ENCODE results near the gene PHF24. TPM values are rescaled to one million over a fixed set of nuclear protein-coding genes. Genes with fewer than 3 reads are reported as not detected.

PHF24 gene
- total RNA-seq, 1 experiment from 2014 or later = not detected

DNA sequence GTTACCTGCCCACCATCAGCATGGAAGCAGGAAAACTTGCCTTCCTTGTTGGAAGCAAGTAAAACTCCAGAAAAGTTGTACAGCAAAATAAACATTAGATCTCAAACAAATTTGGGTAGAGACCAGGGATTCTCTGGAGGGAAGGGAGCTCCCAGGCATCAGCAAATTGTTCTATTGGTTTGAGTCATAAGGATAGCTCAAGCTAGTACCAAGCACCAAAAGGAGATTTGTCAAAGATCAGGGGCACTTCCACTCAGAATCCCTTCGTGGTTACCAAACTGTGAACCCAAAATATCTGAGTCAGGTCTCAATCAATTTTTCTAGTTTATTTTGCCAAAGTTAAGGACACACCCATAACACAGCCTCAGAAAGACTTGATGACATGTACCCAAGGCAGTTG is 69.3 kb downstream of the PHF24 start:
- Histone ChIP-seq H3K4me3 (no peak overlapping the region), H3K27ac (no peak overlapping the region), H3K9me3 (replicated peaks) (no peaks in the 10 kb centered on the region), H3K36me3 (no peaks in the 10 kb centered on the region), H3K27me3 (replicated peaks) (no peaks in the 10 kb centered on the region), H3K4me1 (replicated peaks) (peaks cover 6% of the 10 kb centered on the region; the same call in 1 of the 2 replicates)
- no peak for DNase-seq (ENCODE audit: low read depth in 1 of 2, low spot score in 2 of 2)

DNA sequence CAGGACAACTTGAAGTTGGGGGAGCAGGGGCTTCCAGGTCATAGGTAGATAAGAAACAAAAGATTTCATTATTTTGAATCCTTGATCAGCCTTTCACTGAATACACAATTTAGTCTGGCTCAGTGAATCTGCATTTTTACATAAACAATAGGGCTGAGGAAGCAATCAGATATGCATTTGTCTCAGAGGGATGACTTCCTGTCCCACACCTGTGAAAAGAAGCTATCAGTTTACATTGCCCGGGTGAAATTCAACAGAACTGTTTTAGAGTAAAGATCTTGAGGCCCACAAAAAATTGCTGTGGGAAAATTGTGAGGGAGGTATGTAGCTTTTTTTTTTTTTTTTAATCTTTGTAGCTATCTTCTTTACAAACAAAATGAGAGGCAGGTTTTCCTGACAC is 69.8 kb downstream of the PHF24 start:
- no peak for DNase-seq (ENCODE audit: low read depth in 1 of 2, low spot score in 2 of 2)
- H3K27ac ChIP-seq = no peak overlapping the region
- no peaks in the 10 kb centered on the region for H3K36me3 ChIP-seq
- H3K4me1 ChIP-seq (replicated peaks) = peaks cover 6% of the 10 kb centered on the region; the same call in 1 of the 2 replicates
- H3K27me3 ChIP-seq (replicated peaks) = no peaks in the 10 kb centered on the region
- H3K4me3 ChIP-seq = no peak overlapping the region
- no peaks in the 10 kb centered on the region for H3K9me3 ChIP-seq (replicated peaks)

DNA sequence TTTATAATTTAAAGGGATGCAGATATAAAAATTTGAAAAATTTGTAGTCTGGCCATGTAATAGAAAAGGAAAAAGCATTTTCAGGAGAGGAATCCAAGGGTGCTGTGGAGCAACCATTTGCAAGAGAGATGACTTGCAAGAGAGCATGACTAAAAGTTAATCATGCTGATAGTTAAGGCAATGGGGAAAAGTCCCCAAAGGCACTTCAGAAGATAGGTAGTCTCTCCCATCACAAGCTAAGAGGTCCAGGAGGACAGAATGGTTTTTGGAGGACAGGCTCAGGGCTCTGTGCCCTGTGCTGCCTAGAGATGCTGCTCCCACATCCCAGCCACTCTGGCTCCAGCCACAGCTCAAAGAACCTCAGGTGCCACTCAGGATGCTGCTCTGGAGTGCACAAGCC is 70.3 kb downstream of the PHF24 start:
- H3K4me3 ChIP-seq = no peak overlapping the region
- H3K27ac ChIP-seq = no peak overlapping the region
- no peaks in the 10 kb centered on the region for H3K9me3 ChIP-seq (replicated peaks)
- DNase-seq (ENCODE audit: low read depth in 1 of 2, low spot score in 2 of 2) = no peak
- no peaks in the 10 kb centered on the region for H3K36me3 ChIP-seq
- H3K4me1 ChIP-seq (replicated peaks) = peaks cover 6% of the 10 kb centered on the region; the same call in 1 of the 2 replicates
- no peaks in the 10 kb centered on the region for H3K27me3 ChIP-seq (replicated peaks)

DNA sequence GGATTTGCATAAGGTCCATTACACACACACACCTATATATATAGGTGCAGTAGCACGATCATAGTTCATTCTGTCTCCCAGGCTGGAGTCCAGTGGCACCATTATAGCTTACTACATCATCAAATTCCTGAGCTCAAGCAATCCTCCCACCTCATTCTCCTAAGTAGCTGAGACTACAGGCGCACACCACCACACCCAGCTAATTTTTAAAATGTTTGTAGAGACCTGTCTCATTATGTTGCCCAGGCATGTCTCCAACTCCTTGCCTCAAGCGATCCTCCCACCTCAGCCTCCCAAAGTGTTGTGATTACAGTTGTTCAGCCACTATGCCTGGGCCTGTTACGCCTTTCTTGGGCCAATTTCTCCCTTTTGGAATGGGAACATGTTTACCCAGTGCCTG is 71.2 kb downstream of the PHF24 start:
- Histone ChIP-seq H3K27me3 (replicated peaks) (no peaks in the 10 kb centered on the region), H3K4me1 (replicated peaks) (peaks cover 6% of the 10 kb centered on the region; the same call in 1 of the 2 replicates)
- DNase-seq (ENCODE audit: low read depth in 1 of 2, low spot score in 2 of 2) = no peak

DNA sequence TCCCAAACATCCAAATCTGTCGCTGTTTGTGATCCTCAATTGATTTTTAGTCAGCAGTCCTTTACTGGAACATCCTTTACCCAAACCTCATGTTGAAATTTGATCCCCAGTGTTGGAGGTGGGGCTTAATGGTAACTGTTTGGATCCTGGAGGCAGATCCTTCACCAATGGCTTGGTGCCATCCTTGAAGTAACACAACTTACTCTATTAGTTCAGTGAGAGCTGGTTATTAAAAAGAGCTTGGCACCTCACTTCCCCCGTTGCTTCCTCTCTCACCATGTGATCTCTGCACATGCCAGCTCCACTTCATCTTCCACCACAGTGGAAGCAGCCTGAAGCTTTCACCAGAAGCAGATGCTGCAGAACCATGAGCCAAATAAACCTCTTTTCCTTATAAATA is 71.8 kb downstream of the PHF24 start:
- H3K27ac ChIP-seq = no peak overlapping the region
- no peak overlapping the region for H3K4me3 ChIP-seq
- no peak for DNase-seq (ENCODE audit: low read depth in 1 of 2, low spot score in 2 of 2)
- no peaks in the 10 kb centered on the region for H3K9me3 ChIP-seq (replicated peaks)
- H3K36me3 ChIP-seq = no peaks in the 10 kb centered on the region
- no peaks in the 10 kb centered on the region for H3K27me3 ChIP-seq (replicated peaks)
- H3K4me1 ChIP-seq (replicated peaks) = peaks cover 6% of the 10 kb centered on the region; the same call in 1 of the 2 replicates

More for the DNA sequence above, 71.2 kb downstream of the PHF24 start:
- no peaks in the 10 kb centered on the region for H3K36me3 ChIP-seq
- H3K9me3 ChIP-seq (replicated peaks) = no peaks in the 10 kb centered on the region
- H3K27ac ChIP-seq = no peak overlapping the region
- H3K4me3 ChIP-seq = no peak overlapping the region

Other genes with a start within 250 kb of the PHF24 start
- not detected in 2 replicates for gene CCL21, start 248.1 kb upstream of the PHF24 start, total RNA-seq (2014; rRNA removed; shearing (Covaris generic))
- 2.8 and 6.3 TPM in 2 replicates for gene DNAJB5, start 31.5 kb downstream of the PHF24 start, total RNA-seq (2014; rRNA removed; shearing (Covaris generic))
- 206 and 209 TPM in 2 replicates for gene VCP, start 114.3 kb downstream of the PHF24 start, total RNA-seq (2014; rRNA removed; shearing (Covaris generic))
- 22.8 and 26.1 TPM in 2 replicates for gene FANCG, start 121.7 kb downstream of the PHF24 start, total RNA-seq (2014; rRNA removed; shearing (Covaris generic))
- gene PIGO, start 138.3 kb downstream of the PHF24 start, total RNA-seq (2014; rRNA removed; shearing (Covaris generic)) = 7.1 and 10.6 TPM in 2 replicates
- 73.3 and 75.4 TPM in 2 replicates for gene STOML2, start 144.8 kb downstream of the PHF24 start, total RNA-seq (2014; rRNA removed; shearing (Covaris generic))
- gene ATOSB, start 157.6 kb downstream of the PHF24 start, total RNA-seq (2014; rRNA removed; shearing (Covaris generic)) = 3.1 and 5.7 TPM in 2 replicates
- 1.6 and 1.9 TPM in 2 replicates for gene UNC13B, start 203.7 kb downstream of the PHF24 start, total RNA-seq (2014; rRNA removed; shearing (Covaris generic))